CD4-positive, alpha-beta T cell (primary cell): ENCODE data around the gene RCAN3. TPM values are rescaled to one million over a fixed set of nuclear protein-coding genes. Genes with fewer than 3 reads are reported as not detected.
"Not testable (repeated sequence)": the region's sequence is repeated elsewhere in the genome, so short reads cannot be mapped to it uniquely, and the experiment has no call there.

ENCODE experiments used
- ATAC-seq: fragments of 200-7000 bp; cut with Tn5 transposase; one replicate; pipeline ENCODE4 v1.10.0; 2022; ENCODE audit warnings: mild to moderate bottlenecking; ENCODE audit not compliant: poor library complexity
- CTCF ChIA-PET: fragments of 350-600 bp; sonication (Branson Sonifier 250); formaldehyde crosslinking; loops from one replicate; lab custom pipeline; 2021; ENCODE audit warnings: antibody characterized with exemption, inconsistent platforms; lab: Charles Lee
- POLR2A ChIA-PET: fragments of 350-600 bp; sonication (Branson Sonifier 250); formaldehyde crosslinking; loops from one replicate; lab custom pipeline; 2021; ENCODE audit warnings: antibody characterized with exemption, inconsistent platforms; lab: Charles Lee
- DNase-seq, 14 experiments: peaks; one replicate each; pipeline ENCODE4 v3.0.0-alpha.2; 2013 to 2020; ENCODE audit warnings: mixed read lengths in 2 of 14
- H3K27ac ChIP-seq, 2 donors: one replicate each; pipeline versions ENCODE4 v1.5.1 to v1.7.0; 2013; ENCODE audit warnings: low read length in 2 of 2, low read depth in 1 of 2, mild to moderate bottlenecking in 1 of 2
- H3K27me3 ChIP-seq, 2 experiments: 1 replicate in 1 of 2; 2 replicates in 1 of 2; pipeline versions ENCODE4 v1.6.1 to v1.7.0; 2013; ENCODE audit warnings: low read length in 2 of 2, control low read depth in 1 of 2, mild to moderate bottlenecking in 1 of 2, moderate library complexity in 1 of 2; ENCODE audit not compliant: insufficient read depth in 2 of 2, control insufficient read depth in 1 of 2
- H3K36me3 ChIP-seq: one replicate; pipeline ENCODE4 v1.6.1; 2013; ENCODE audit warnings: low read length, control low read depth; ENCODE audit not compliant: insufficient read depth
- H3K4me1 ChIP-seq: one replicate; pipeline ENCODE4 v1.6.1; 2013; ENCODE audit warnings: low read length, control low read depth; ENCODE audit not compliant: insufficient read depth
- H3K4me3 ChIP-seq: one replicate; pipeline ENCODE4 v1.5.1; 2013; ENCODE audit warnings: mild to moderate bottlenecking, low read length, moderate library complexity
- H3K9me3 ChIP-seq, 2 experiments: 1 replicate in 1 of 2; 2 replicates in 1 of 2; pipeline versions ENCODE4 v1.6.1 to v1.7.0; 2013; ENCODE audit warnings: low read length in 2 of 2, mild to moderate bottlenecking in 2 of 2, control low read depth in 1 of 2, moderate library complexity in 1 of 2; ENCODE audit not compliant: control insufficient read depth in 1 of 2, insufficient read depth in 1 of 2
- H3K27ac Mint-ChIP-seq: one replicate; pipeline ENCODE4 v1.8.0; 2020; ENCODE audit warnings: mixed read lengths
- H3K27me3 Mint-ChIP-seq: one replicate; pipeline ENCODE4 v1.8.0; 2021; ENCODE audit warnings: mixed read lengths
- H3K36me3 Mint-ChIP-seq: one replicate; pipeline ENCODE4 v1.8.0; 2021; ENCODE audit warnings: low read depth, mixed read lengths
- H3K4me1 Mint-ChIP-seq: one replicate; pipeline ENCODE4 v1.8.0; 2021; ENCODE audit warnings: low read depth, mixed read lengths
- H3K4me3 Mint-ChIP-seq: one replicate; pipeline ENCODE4 v1.8.0; 2020; ENCODE audit warnings: mild to moderate bottlenecking, mixed read lengths
- H3K9me3 Mint-ChIP-seq: one replicate; pipeline ENCODE4 v1.8.0; 2020; ENCODE audit warnings: mixed read lengths
- CTCF ChIP-seq: fragments of 200-600 bp; IDR thresholded peaks from one replicate; pipeline ENCODE4 v1.8.0; 2022; ENCODE audit warnings: antibody characterized with exemption, mild to moderate bottlenecking
- intact Hi-C, 2 experiments: fragments of 100-400 bp; cut with DNase I in 1 of 2; cut with micrococcal nuclease in 1 of 2; formaldehyde crosslinking; loops; one replicate each; pipeline versions ENCODE4 v1.15.1 to v1.9.0; 2023 to 2025; cut with DNase I, micrococcal nuclease
- total RNA-seq, 174 experiments: library from RNA in 2 of 174; stranded (reverse) in 2 of 174; gene quantifications; one replicate each; pipeline ENCODE4 v1.2.3 and lab custom pipeline; 2021 to 2026

Gene RCAN3
- total RNA-seq, 2 experiments from 2014 or later: 185 to 191 TPM

- POLR2A ChIA-PET: interaction anchor here (0.5 to 16.4 kb wide), 4 partner anchors 9 to 69 kb away, joined by 3 to 692 read pairs (median 8); partner anchors contain the start of gene RCAN3
- H3K27ac Mint-ChIP-seq: peak overlapping the region; percentile 14
These were observed 12.4 kb upstream of the RCAN3 start for GRCh38 chr1:24490101-24490781.

GRCh38 chr1:24491577-24492360, 10.9 kb upstream of the RCAN3 start:
- Histone ChIP-seq H3K4me3 (no peak overlapping the region), H3K27me3 (no peaks in the 10 kb centered on the region), H3K36me3 (peaks cover 7% of the 10 kb centered on the region), H3K4me1 (peaks cover 26% of the 10 kb centered on the region), H3K27ac (no peak overlapping the region), H3K9me3 (peaks cover 0 to 8% of the 10 kb centered on the region in 2 experiments)
- Mint-ChIP-seq H3K4me3 (peak overlapping the region; percentile 17), H3K27ac (peak overlapping the region; percentile 22), H3K4me1 (peaks cover 40% of the 10 kb centered on the region), H3K36me3 (peaks cover 11% of the 10 kb centered on the region), H3K9me3 (peaks cover 2% of the 10 kb centered on the region), H3K27me3 (no peaks in the 10 kb centered on the region)
- DNase-seq: no peak
- ChIA-PET CTCF (interaction anchor here (0.6 to 2.0 kb wide), 4 partner anchors 8 to 76 kb away, joined by 3 to 4 read pairs (median 4); partner anchors contain the start of gene NIPAL3), POLR2A (interaction anchor here (1.5 to 16.4 kb wide), 3 partner anchors 11 to 35 kb away, joined by 6 to 692 read pairs (median 10); partner anchors contain the start of gene RCAN3)
- ATAC-seq: peak; percentile 54
- TF ChIP-seq CTCF: no peak
- intact Hi-C loops: no loop called here

More at GRCh38 chr1:24490101-24490781, 12.4 kb upstream of the RCAN3 start:
- no peak for ATAC-seq
- no peaks in the 10 kb centered on the region for H3K27me3 Mint-ChIP-seq
- H3K27me3 ChIP-seq: no peaks in the 10 kb centered on the region
- no peak overlapping the region for H3K4me3 Mint-ChIP-seq
- intact Hi-C loops: no loop called here
- CTCF ChIA-PET: interaction anchor here (1.0 to 2.0 kb wide), 4 partner anchors 10 to 75 kb away, joined by 3 to 4 read pairs (median 4); partner anchors contain the start of gene NIPAL3
- no peak for DNase-seq
- H3K9me3 Mint-ChIP-seq: peaks cover 2% of the 10 kb centered on the region
- H3K4me3 ChIP-seq: no peak overlapping the region
- H3K27ac ChIP-seq: no peak overlapping the region
- peaks cover 0 to 8% of the 10 kb centered on the region in 2 experiments for H3K9me3 ChIP-seq
- peaks cover 7% of the 10 kb centered on the region for H3K36me3 ChIP-seq
- TF ChIP-seq CTCF: no peak
- H3K4me1 Mint-ChIP-seq: peaks cover 52% of the 10 kb centered on the region
- H3K4me1 ChIP-seq: peaks cover 41% of the 10 kb centered on the region
- peaks cover 8% of the 10 kb centered on the region for H3K36me3 Mint-ChIP-seq

GRCh38 chr1:24492935-24493334, 9.7 kb upstream of the RCAN3 start:
- H3K27ac Mint-ChIP-seq, CTCF ChIA-PET, H3K27me3 ChIP-seq, H3K4me3 Mint-ChIP-seq, intact Hi-C loops, H3K9me3 Mint-ChIP-seq, ATAC-seq, H3K27ac ChIP-seq, DNase-seq, H3K27me3 Mint-ChIP-seq, H3K4me3 ChIP-seq, H3K9me3 ChIP-seq, H3K36me3 ChIP-seq: not testable (repeated sequence)
- H3K36me3 Mint-ChIP-seq: peaks cover 11% of the 10 kb centered on the region
- peaks cover 36% of the 10 kb centered on the region for H3K4me1 Mint-ChIP-seq
- POLR2A ChIA-PET: interaction anchor here (0.8 to 16.4 kb wide), 3 partner anchors 12 to 29 kb away, joined by 3 to 692 read pairs (median 3); partner anchors contain the start of gene RCAN3
- peaks cover 14% of the 10 kb centered on the region for H3K4me1 ChIP-seq
